Natural killer cell treated with Interleukin-12 subunit alpha and Interleukin-12 subunit beta and Interleukin-15 and Interleukin-18, amount 100 ng/mL, for 72 hours (primary cell): Measurements from ENCODE around the gene PCDHB2. TPM values are rescaled to one million over a fixed set of nuclear protein-coding genes. Genes with fewer than 3 reads are reported as not detected.
A peak's percentile ranks its signal among the peaks of the same experiment; 100 is the strongest.
"Not testable (repeated sequence)": the region's sequence is repeated elsewhere in the genome, so short reads cannot be mapped to it uniquely, and the experiment has no call there.

Experiments used
- ATAC-seq, 2 donors: fragments of 150-1000 bp; cut with Tn5 transposase in 1 of 2; sonication (Bioruptor Pico), chemical (Tn5 transposase) in 1 of 2; 2 replicates each; pipeline ENCODE4 v1.10.0; 2021
- DNase-seq: peaks from one replicate; pipeline ENCODE4 v3.0.0; 2022; ENCODE audit warnings: low spot score
- H3K27ac Mint-ChIP-seq, 2 donors: 1 replicate in 1 of 2; 2 replicates in 1 of 2; pipeline ENCODE4 v1.8.0; 2022; ENCODE audit warnings: mixed read lengths in 2 of 2, mild to moderate bottlenecking in 1 of 2, moderate library complexity in 1 of 2
- H3K27me3 Mint-ChIP-seq, 2 donors: 1 replicate in 1 of 2; 2 replicates in 1 of 2; pipeline ENCODE4 v1.8.0; 2022; ENCODE audit warnings: mixed read lengths in 2 of 2
- H3K36me3 Mint-ChIP-seq: one replicate; pipeline ENCODE4 v1.8.0; 2022; ENCODE audit warnings: mixed read lengths
- H3K4me1 Mint-ChIP-seq, 2 donors: 1 replicate in 1 of 2; 2 replicates in 1 of 2; pipeline ENCODE4 v1.8.0; 2022; ENCODE audit warnings: low read depth in 2 of 2, mixed read lengths in 2 of 2, mild to moderate bottlenecking in 1 of 2
- H3K4me3 Mint-ChIP-seq: one replicate; pipeline ENCODE4 v1.8.0; 2022; ENCODE audit warnings: mixed read lengths
- H3K9me3 Mint-ChIP-seq: 2 replicates; pipeline ENCODE4 v1.8.0; 2022; ENCODE audit warnings: mixed read lengths
- total RNA-seq, 2 donors: library from RNA; stranded (reverse); gene quantifications; one replicate each; pipeline ENCODE4 v1.2.3, GENCODE V29; 2022

Gene PCDHB2
- not detected for total RNA-seq

DNA sequence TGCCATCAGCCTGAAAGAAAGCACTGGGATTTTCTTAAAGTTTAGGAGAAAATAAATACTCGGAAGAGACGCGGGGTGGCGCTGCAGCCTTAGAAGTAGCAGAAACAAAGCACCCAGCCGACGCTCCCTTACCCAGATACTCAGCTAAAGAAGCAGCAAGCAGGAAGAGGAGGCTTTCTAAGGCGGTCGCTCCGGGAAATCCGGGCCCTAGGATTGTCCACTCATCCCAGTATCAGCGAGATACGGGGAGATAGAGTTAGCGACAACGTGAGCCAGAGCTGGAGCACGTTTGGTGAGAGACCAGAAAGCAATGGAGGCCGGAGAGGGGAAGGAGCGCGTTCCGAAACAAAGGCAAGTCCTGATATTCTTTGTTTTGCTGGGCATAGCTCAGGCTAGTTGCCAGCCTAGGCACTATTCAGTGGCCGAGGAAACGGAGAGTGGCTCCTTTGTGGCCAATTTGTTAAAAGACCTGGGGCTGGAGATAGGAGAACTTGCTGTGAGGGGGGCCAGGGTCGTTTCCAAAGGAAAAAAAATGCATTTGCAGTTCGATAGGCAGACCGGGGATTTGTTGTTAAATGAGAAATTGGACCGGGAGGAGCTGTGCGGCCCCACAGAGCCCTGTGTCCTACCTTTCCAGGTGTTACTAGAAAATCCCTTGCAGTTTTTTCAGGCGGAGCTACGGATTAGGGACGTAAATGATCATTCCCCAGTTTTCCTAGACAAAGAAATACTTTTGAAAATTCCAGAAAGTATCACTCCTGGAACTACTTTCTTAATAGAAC, at the start of gene PCDHB2:
Gene PCDHB2, plus strand, starts transcription at position 135 of the 782 bp plus-strand sequence. Its CDS starts 176 bp downstream, at position 311.
- DNase-seq: no peak
- no peak within 1 kb of the TSS for H3K4me3 Mint-ChIP-seq
- H3K9me3 Mint-ChIP-seq: peaks cover 11% of the 10 kb centered on the region
- H3K27ac Mint-ChIP-seq: no peak within 1 kb of the TSS
- peaks cover 14% of the 10 kb centered on the region for H3K36me3 Mint-ChIP-seq
- H3K4me1 Mint-ChIP-seq: no peaks in the 10 kb centered on the region
- no peak for ATAC-seq
- peaks cover 4 to 24% of the 10 kb centered on the region in 2 donors for H3K27me3 Mint-ChIP-seq

DNA sequence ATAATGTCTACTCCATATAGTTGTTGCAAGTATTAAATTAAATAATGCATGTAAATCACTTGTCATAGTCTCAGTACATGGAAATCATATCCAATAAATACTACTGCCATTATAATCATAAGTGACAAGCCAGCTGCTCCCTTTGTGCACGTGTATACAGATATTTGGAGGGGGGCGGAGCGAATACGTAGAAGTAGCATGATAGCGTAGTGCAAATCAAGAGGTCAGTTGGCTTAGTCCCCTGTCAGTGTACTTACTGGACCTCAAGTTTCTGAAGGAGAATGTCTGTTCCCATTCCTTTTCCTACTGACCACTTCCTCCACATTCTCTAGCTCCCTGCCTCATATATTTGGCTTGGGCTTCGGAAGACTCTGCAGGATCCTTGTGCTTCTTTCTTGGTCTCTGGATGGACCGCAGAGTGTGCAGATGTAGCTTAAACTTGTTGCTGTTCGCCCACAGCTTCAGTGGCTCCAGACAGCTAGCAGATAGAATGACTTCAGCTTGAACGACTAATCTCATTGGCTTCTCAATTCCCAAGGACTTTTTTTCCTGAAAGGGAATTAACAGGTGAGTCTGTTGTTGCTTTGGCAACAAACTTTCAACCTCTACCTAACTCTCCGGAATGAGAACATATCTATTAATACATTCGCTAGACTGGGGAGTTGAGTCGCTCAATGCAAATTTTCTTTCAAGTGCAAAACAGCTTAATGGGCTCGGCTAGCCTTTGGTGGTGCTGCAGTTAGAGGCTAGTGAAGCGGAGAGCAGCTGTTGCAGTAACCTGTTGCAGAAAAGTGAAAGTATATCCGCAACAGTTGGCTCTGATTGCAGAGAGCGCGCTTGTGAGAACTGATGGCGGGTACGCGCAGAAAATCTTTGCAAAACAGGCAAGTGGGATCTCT, 43.5 kb upstream of the PCDHB2 start, which contains the start of gene PCDHB1:
Gene PCDHB1, plus strand, starts transcription at position 753 of the 899 bp plus-strand sequence. Its CDS starts 97 bp downstream, at position 850.
- DNase-seq (no peak), ATAC-seq (no peak)
- no peaks in the 10 kb centered on the region for H3K4me1 Mint-ChIP-seq
- no peak within 1 kb of the TSS for H3K4me3 Mint-ChIP-seq
- H3K27ac Mint-ChIP-seq: no peak within 1 kb of the TSS
- H3K27me3 Mint-ChIP-seq: peaks cover 0 to 13% of the 10 kb centered on the region in 2 donors
- no peaks in the 10 kb centered on the region for H3K36me3 Mint-ChIP-seq
- peaks cover 14% of the 10 kb centered on the region for H3K9me3 Mint-ChIP-seq

DNA sequence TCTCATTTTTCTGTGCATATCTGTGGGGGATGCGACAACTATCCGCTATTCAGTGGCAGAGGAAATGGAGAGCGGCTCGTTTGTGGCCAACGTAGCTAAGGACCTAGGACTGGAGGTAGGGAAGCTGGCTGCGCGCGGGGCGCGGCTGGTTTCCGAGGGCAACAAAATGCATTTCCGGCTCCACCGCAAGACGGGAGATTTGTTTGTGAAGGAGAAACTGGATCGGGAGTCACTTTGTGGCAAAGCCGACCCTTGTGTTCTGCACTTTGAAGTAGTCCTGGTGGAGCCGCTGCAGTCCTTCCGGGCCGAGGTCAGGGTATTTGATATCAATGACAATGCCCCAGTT, 42.9 kb upstream of the PCDHB2 start:
- Mint-ChIP-seq H3K27me3 (peaks cover 0 to 13% of the 10 kb centered on the region in 2 donors), H3K27ac (no peak overlapping the region), H3K4me1 (no peaks in the 10 kb centered on the region), H3K4me3 (no peak overlapping the region), H3K9me3 (peaks cover 14% of the 10 kb centered on the region), H3K36me3 (no peaks in the 10 kb centered on the region)
- DNase-seq: no peak
- ATAC-seq: no peak

DNA sequence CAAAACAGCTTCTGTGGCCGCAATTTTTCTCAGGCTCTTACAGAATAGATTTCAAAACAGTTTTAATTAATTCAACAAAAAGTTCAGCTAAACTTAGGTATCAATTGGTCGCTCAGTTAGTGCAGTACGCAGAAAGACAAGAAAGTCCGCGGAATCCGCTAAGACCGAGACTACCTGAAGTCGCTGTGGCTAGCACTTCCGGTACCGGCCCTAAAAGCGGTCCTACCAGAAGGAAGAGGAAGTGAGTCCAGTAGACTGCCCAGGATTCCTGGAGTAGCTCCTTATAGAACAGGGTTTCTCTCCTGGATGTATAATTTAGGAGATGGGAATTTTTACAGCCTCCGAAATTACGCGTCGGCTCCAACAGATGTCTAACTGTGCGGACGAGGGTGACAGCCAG, 16.6 kb upstream of the PCDHB2 start:
- no peak for DNase-seq
- H3K27me3 Mint-ChIP-seq: no peaks in the 10 kb centered on the region
- peaks cover 6% of the 10 kb centered on the region for H3K9me3 Mint-ChIP-seq
- H3K4me3 Mint-ChIP-seq: no peak overlapping the region
- H3K36me3 Mint-ChIP-seq: no peaks in the 10 kb centered on the region
- no peak for ATAC-seq
- H3K27ac Mint-ChIP-seq: no peak overlapping the region
- H3K4me1 Mint-ChIP-seq: no peaks in the 10 kb centered on the region

DNA sequence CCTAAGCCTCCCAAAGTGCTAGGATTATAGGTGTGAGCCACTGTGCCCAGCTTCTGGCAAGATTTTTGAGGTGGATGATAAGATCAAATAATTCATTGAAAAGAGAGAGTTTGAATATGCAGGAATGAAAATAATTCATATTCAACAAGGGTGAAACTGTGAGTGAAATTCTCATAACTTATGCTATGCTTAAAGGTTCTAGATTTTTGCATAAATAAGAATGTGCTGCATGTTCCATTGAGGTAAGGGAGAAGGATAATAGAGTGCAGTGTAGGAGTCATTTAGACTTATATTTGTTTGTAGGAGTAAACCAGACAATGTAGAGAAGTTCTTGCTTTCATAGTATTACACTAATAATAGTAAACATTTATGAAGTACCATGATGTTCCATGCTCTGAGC, 12.2 kb upstream of the PCDHB2 start:
- Mint-ChIP-seq H3K27ac (no peak overlapping the region), H3K9me3 (peaks cover 12% of the 10 kb centered on the region), H3K36me3 (peaks cover 9% of the 10 kb centered on the region), H3K27me3 (peaks cover 0 to 11% of the 10 kb centered on the region in 2 donors), H3K4me3 (no peak overlapping the region), H3K4me1 (no peaks in the 10 kb centered on the region)
- no peak for DNase-seq
- ATAC-seq: no peak

DNA sequence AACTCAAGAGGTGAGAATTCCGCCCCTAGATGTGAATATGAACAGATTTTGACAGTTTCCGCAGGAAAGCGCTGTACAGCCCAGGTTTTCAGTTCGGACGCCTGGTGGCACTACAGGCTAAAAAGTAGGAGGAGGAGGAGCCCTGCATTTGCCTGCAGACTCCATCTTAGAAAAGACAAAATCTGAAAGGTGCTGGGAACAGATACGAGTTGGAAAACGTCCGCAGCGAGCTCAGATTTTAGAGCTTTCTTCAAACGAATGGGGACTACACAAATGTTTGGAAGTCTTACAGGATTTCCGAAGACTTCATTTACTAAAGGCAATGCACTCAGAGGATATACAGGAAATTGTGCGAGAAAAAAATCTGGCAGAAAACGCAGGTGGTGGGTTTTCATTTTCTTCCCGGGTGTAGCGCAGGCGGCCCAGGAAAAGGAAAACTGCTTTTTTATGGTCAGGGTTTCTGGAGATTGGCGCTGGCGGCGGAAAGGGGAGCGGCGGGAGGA, 9.9 kb upstream of the PCDHB2 start:
- Mint-ChIP-seq H3K9me3 (peaks cover 20% of the 10 kb centered on the region), H3K36me3 (peaks cover 9% of the 10 kb centered on the region), H3K4me3 (peak overlapping the region; percentile 56), H3K27ac (no peak overlapping the region), H3K4me1 (no peaks in the 10 kb centered on the region), H3K27me3 (peaks cover 0 to 11% of the 10 kb centered on the region in 2 donors)
- no peak for DNase-seq
- ATAC-seq: no peak

DNA sequence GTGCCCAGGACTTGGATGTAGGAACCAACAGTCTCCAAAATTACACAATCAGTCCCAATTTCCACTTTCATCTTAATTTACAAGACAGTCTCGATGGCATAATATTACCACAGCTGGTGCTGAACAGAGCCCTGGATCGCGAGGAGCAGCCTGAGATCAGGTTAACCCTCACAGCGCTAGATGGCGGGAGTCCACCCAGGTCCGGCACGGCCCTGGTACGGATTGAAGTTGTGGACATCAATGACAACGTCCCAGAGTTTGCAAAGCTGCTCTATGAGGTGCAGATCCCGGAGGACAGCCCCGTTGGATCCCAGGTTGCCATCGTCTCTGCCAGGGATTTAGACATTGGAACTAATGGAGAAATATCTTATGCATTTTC, 837 bp downstream of the PCDHB2 start:
- Mint-ChIP-seq H3K9me3 (peaks cover 11% of the 10 kb centered on the region), H3K4me1 (no peaks in the 10 kb centered on the region), H3K4me3 (no peak overlapping the region), H3K27me3 (peaks cover 4 to 28% of the 10 kb centered on the region in 2 donors), H3K27ac (no peak overlapping the region), H3K36me3 (peaks cover 18% of the 10 kb centered on the region)
- no peak for DNase-seq
- ATAC-seq: no peak

DNA sequence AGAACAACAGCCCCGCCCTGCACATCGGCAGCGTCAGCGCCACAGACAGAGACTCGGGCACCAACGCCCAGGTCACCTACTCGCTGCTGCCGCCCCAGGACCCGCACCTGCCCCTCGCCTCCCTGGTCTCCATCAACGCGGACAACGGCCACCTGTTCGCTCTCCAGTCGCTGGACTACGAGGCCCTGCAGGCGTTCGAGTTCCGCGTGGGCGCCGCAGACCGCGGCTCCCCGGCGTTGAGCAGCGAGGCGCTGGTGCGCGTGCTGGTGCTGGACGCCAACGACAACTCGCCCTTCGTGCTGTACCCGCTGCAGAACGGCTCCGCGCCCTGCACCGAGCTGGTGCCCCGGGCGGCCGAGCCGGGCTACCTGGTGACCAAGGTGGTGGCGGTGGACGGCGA, 1.8 kb downstream of the PCDHB2 start:
- not testable (repeated sequence) for H3K4me3 Mint-ChIP-seq, H3K27ac Mint-ChIP-seq, H3K4me1 Mint-ChIP-seq, DNase-seq, ATAC-seq
- Mint-ChIP-seq H3K9me3 (peaks cover 11% of the 10 kb centered on the region), H3K27me3 (peaks cover 4 to 30% of the 10 kb centered on the region in 2 donors), H3K36me3 (peaks cover 22% of the 10 kb centered on the region)

DNA sequence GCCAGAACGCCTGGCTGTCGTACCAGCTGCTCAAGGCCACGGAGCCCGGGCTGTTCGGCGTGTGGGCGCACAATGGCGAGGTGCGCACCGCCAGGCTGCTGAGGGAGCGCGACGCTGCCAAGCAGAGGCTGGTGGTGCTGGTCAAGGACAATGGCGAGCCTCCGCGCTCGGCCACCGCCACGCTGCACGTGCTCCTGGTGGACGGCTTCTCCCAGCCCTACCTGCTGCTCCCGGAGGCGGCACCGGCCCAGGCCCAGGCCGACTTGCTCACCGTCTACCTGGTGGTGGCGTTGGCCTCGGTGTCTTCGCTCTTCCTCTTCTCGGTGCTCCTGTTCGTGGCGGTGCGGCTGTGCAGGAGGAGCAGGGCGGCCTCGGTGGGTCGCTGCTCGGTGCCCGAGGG, 2.2 kb downstream of the PCDHB2 start:
- H3K27ac Mint-ChIP-seq, DNase-seq, H3K4me3 Mint-ChIP-seq, H3K4me1 Mint-ChIP-seq, ATAC-seq: not testable (repeated sequence)
- H3K36me3 Mint-ChIP-seq: peaks cover 22% of the 10 kb centered on the region
- peaks cover 4 to 30% of the 10 kb centered on the region in 2 donors for H3K27me3 Mint-ChIP-seq
- peaks cover 11% of the 10 kb centered on the region for H3K9me3 Mint-ChIP-seq

DNA sequence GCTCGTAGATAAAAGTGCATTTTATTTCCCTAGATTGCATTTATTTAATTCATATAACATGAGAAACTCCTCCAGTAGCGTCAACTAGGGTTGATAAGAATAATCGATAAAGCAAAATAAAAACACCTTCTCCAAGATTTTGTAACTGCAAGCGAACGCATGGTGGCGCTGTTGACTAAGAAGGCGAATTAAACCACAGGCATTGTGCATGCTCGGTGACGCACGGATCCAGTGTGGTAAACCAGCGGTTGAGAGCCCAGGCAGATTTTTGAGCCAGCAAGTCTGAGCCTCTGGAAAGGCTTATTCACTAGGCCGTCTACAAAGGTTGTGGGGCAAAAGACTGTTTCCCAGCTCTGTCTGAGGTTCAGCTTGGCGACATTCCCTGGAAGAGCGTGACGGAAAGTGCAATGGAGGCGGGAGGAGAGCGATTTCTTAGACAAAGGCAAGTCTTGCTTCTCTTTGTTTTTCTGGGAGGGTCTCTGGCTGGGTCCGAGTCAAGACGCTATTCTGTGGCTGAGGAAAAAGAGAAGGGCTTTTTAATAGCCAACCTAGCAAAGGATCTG, 5.9 kb downstream of the PCDHB2 start, which contains the start of gene PCDHB3:
Gene PCDHB3, plus strand, starts transcription at position 231 of the 563 bp plus-strand sequence. Its CDS starts 177 bp downstream, at position 408.
- Mint-ChIP-seq H3K27ac (no peak within 1 kb of the TSS), H3K27me3 (peaks cover 0 to 6% of the 10 kb centered on the region in 2 donors), H3K4me3 (no peak within 1 kb of the TSS), H3K36me3 (peaks cover 7% of the 10 kb centered on the region), H3K9me3 (no peaks in the 10 kb centered on the region), H3K4me1 (no peaks in the 10 kb centered on the region)
- DNase-seq (no peak), ATAC-seq (no peak)

DNA sequence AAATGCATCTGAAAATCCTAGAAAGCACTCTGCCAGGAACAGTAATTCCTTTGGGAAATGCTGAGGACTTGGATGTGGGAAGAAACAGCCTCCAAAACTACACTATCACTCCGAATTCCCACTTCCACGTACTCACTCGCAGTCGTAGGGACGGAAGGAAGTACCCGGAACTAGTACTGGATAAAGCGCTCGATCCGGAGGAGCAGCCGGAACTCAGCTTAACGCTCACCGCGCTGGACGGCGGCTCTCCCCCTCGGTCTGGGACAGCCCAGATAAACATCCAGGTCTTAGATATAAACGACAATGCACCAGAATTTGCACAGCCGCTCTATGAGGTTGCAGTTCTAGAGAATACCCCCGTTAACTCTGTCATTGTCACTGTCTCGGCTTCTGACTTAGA, 6.6 kb downstream of the PCDHB2 start:
- ATAC-seq (no peak), DNase-seq (no peak)
- no peaks in the 10 kb centered on the region for H3K4me1 Mint-ChIP-seq
- peaks cover 7% of the 10 kb centered on the region for H3K36me3 Mint-ChIP-seq
- no peak overlapping the region for H3K4me3 Mint-ChIP-seq
- no peak overlapping the region for H3K27ac Mint-ChIP-seq
- H3K27me3 Mint-ChIP-seq: peaks cover 0 to 6% of the 10 kb centered on the region in 2 donors
- H3K9me3 Mint-ChIP-seq: no peaks in the 10 kb centered on the region

DNA sequence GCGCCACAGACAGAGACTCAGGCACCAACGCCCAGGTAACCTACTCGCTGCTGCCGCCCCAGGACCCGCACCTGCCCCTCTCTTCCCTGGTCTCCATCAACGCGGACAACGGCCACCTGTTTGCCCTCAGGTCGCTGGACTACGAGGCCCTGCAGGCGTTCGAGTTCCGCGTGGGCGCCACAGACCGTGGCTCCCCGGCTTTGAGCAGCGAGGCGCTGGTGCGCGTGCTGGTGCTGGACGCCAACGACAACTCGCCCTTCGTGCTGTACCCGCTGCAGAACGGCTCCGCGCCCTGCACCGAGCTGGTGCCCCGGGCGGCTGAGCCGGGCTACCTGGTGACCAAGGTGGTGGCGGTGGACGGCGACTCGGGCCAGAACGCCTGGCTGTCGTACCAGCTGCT, 7.7 kb downstream of the PCDHB2 start:
- DNase-seq, H3K36me3 Mint-ChIP-seq, H3K27ac Mint-ChIP-seq, H3K4me1 Mint-ChIP-seq, H3K27me3 Mint-ChIP-seq, H3K9me3 Mint-ChIP-seq, H3K4me3 Mint-ChIP-seq, ATAC-seq: not testable (repeated sequence)

DNA sequence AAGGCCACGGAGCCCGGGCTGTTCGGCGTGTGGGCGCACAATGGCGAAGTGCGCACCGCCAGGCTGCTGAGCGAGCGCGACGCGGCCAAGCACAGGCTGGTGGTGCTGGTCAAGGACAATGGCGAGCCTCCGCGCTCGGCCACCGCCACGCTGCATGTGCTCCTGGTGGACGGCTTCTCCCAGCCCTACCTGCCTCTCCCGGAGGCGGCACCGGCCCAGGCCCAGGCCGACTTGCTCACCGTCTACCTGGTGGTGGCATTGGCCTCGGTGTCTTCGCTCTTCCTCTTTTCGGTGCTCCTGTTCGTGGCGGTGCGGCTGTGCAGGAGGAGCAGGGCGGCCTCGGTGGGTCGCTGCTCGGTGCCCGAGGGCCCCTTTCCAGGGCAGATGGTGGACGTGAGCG, 8.1 kb downstream of the PCDHB2 start:
- H3K9me3 Mint-ChIP-seq, H3K4me1 Mint-ChIP-seq, DNase-seq, H3K27me3 Mint-ChIP-seq, H3K4me3 Mint-ChIP-seq, H3K36me3 Mint-ChIP-seq, ATAC-seq, H3K27ac Mint-ChIP-seq: not testable (repeated sequence)
